ENCODE data around the gene TCTN3.

DNA sequence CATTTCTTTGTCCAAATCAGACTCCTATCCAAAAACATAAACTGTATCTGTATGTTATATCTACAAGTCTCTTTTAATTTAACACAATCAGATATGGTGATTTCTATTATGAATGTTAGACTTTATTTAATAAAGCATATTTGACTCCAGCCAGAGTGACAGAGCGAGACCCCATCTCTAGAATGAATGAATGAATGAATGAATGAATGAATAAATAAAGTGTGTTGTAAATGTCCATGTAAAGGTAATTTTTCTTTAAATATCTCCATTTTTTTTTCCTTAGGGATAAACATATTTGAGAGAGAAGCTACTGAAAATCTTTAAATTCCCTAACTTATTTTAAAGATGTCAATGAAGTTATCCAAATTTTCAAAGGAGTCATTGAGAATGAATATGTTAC lies 19.1 kb downstream of the TCTN3 start:
- TF ChIP-seq, protein P1, sequence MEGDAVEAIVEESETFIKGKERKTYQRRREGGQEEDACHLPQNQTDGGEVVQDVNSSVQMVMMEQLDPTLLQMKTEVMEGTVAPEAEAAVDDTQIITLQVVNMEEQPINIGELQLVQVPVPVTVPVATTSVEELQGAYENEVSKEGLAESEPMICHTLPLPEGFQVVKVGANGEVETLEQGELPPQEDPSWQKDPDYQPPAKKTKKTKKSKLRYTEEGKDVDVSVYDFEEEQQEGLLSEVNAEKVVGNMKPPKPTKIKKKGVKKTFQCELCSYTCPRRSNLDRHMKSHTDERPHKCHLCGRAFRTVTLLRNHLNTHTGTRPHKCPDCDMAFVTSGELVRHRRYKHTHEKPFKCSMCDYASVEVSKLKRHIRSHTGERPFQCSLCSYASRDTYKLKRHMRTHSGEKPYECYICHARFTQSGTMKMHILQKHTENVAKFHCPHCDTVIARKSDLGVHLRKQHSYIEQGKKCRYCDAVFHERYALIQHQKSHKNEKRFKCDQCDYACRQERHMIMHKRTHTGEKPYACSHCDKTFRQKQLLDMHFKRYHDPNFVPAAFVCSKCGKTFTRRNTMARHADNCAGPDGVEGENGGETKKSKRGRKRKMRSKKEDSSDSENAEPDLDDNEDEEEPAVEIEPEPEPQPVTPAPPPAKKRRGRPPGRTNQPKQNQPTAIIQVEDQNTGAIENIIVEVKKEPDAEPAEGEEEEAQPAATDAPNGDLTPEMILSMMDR (conservative IDR thresholded peaks at IDR 0.05; ENCODE audit: low read depth, low read length): no peak
- TF ChIP-seq RAD21 (IDR thresholded peaks at IDR 0.05; ENCODE audit: low read length): no peak
